Lung (tissue), 12 donors: ENCODE results near the gene TULP4. TPM values are rescaled to one million over a fixed set of nuclear protein-coding genes. Genes with fewer than 3 reads are reported as not detected.
A peak's percentile ranks its signal among the peaks of the same experiment; 100 is the strongest.

ENCODE experiments used
- ATAC-seq: fragments of 200-7000 bp; cut with Tn5 transposase; one replicate; pipeline ENCODE4 v1.9.1; 2020; ENCODE audit warnings: moderate number of reproducible peaks; ENCODE audit not compliant: insufficient read depth, low FRiP score
- DNase-seq, 3 donors: peaks; one replicate each; pipeline ENCODE4 v3.0.0-alpha.2; 2013 to 2017
- H3K27ac ChIP-seq, 2 donors: one replicate each; pipeline ENCODE4 v1.5.1; 2013; ENCODE audit warnings: mild to moderate bottlenecking in 2 of 2, moderate library complexity in 2 of 2, control low read depth in 1 of 2, inconsistent platforms in 1 of 2, low read depth in 1 of 2, low read length in 1 of 2
- H3K27me3 ChIP-seq, 3 donors: one replicate each; pipeline ENCODE4 v1.5.1; 2013; ENCODE audit warnings: low read length in 2 of 3; ENCODE audit not compliant: control insufficient read depth in 3 of 3, insufficient read depth in 3 of 3
- H3K36me3 ChIP-seq, 4 donors: one replicate each; pipeline ENCODE4 v1.5.1; 2013; ENCODE audit warnings: low read length in 4 of 4, mild to moderate bottlenecking in 1 of 4, moderate library complexity in 1 of 4; ENCODE audit not compliant: control insufficient read depth in 4 of 4, insufficient read depth in 4 of 4
- H3K4me1 ChIP-seq, 5 donors: one replicate each; pipeline ENCODE4 v1.5.1; 2013; ENCODE audit warnings: low read length in 5 of 5, mild to moderate bottlenecking in 2 of 5, moderate library complexity in 1 of 5; ENCODE audit not compliant: control insufficient read depth in 5 of 5, insufficient read depth in 5 of 5
- H3K4me3 ChIP-seq: one replicate; pipeline ENCODE4 v1.5.1; 2013; ENCODE audit warnings: mild to moderate bottlenecking, control low read depth, moderate library complexity
- H3K9ac ChIP-seq, 2 donors: one replicate each; pipeline ENCODE4 v1.5.1; 2013; ENCODE audit warnings: low read length in 2 of 2, control low read depth in 1 of 2; ENCODE audit not compliant: insufficient read depth in 1 of 2
- H3K9me3 ChIP-seq, 4 donors: one replicate each; pipeline ENCODE4 v1.5.1; 2013; ENCODE audit warnings: low read length in 3 of 4, mild to moderate bottlenecking in 1 of 4, moderate library complexity in 1 of 4; ENCODE audit not compliant: control insufficient read depth in 4 of 4, insufficient read depth in 3 of 4
- CTCF ChIP-seq: IDR thresholded peaks from 2 replicates; pipeline ENCODE4 v1.5.1; 2012; ENCODE audit warnings: mild to moderate bottlenecking; ENCODE audit errors: control extremely low read depth, extremely low read depth
- WGBS, 2 donors: extraction: QIAGEN DNeasy Blood & Tissue Kit; methylation state at CpG; one replicate each; pipeline ENCODE4 v1.1.7; 2013; 5-methylcytosine and 5-hydroxymethylcytosine counted together
- polyA plus RNA-seq, 2 donors: library from polyadenylated mRNA; stranded (reverse); fragments of 200-250 nt; gene quantifications; one replicate each; pipeline ENCODE4 v1.2.1, GENCODE V29; 2013
- total RNA-seq, 2 donors: library from RNA; depleted of rRNA in 1 of 2; stranded (reverse); fragments of >200 nt in 1 of 2; gene quantifications; one replicate each; pipeline ENCODE4 v1.2.1, GENCODE V29; 2014 to 2021
- donor health status: control.
- donor health status: control.
- donor health status: Bipolar disorder and iron deficiency.
- donor health status: healthy.
- donor health status: DM: yes; HTN: yes; CAD: no.

TULP4 gene
- total and polyA plus RNA-seq, 4 donors = 4.5 to 147 (median 39.2) TPM

GRCh38 chr6:158371261-158371660 is 59.0 kb downstream of the TULP4 start:
- no peak for TF ChIP-seq CTCF
- DNase-seq (peak in 2 of 3 donors; percentile 52 to 61), ATAC-seq (no peak)
- Histone ChIP-seq H3K27me3 (no peaks in the 10 kb centered on the region), H3K9ac (no peak overlapping the region), H3K27ac (no peak overlapping the region), H3K4me3 (no peak overlapping the region), H3K36me3 (peaks cover 0 to 5% (median 0%) of the 10 kb centered on the region in 4 donors), H3K4me1 (peaks cover 0 to 15% (median 5%) of the 10 kb centered on the region in 5 donors), H3K9me3 (no peaks in the 10 kb centered on the region)
- WGBS, 2 donors = 87 to 89% methylated on average over 5 of the region's 5 CpGs

- H3K27me3 ChIP-seq = no peaks in the 10 kb centered on the region
- DNase-seq (no peak), ATAC-seq (no peak)
- H3K4me1 ChIP-seq = peaks cover 0 to 17% (median 5%) of the 10 kb centered on the region in 5 donors
- TF ChIP-seq CTCF = no peak
- no peaks in the 10 kb centered on the region for H3K9me3 ChIP-seq
- no peak overlapping the region for H3K27ac ChIP-seq
- H3K36me3 ChIP-seq = peaks cover 0 to 5% (median 0%) of the 10 kb centered on the region in 4 donors
- no peak overlapping the region for H3K9ac ChIP-seq
- no peak overlapping the region for H3K4me3 ChIP-seq
- WGBS, 2 donors = 54 to 68% methylated on average over 3 of the region's 3 CpGs
Measured at GRCh38 chr6:158372574-158372973, 60.3 kb downstream of the TULP4 start.

- peaks cover 0 to 23% (median 6%) of the 10 kb centered on the region in 5 donors for H3K4me1 ChIP-seq
- H3K27ac ChIP-seq = no peak overlapping the region
- 68 to 80% methylated on average over 9 of the region's 9 CpGs for WGBS, 2 donors
Measured at GRCh38 chr6:158373214-158373613, 60.9 kb downstream of the TULP4 start.

More at GRCh38 chr6:158373214-158373613, 60.9 kb downstream of the TULP4 start:
- DNase-seq = peak in 1 of 3 donors; percentile 24
- no peak overlapping the region for H3K9ac ChIP-seq
- peaks cover 0 to 5% (median 0%) of the 10 kb centered on the region in 4 donors for H3K36me3 ChIP-seq
- H3K4me3 ChIP-seq = no peak overlapping the region
- H3K9me3 ChIP-seq = no peaks in the 10 kb centered on the region
- ATAC-seq = no peak
- TF ChIP-seq CTCF = no peak
- no peaks in the 10 kb centered on the region for H3K27me3 ChIP-seq
